ENCODE results near the gene DGKB. TPM values are rescaled to one million over a fixed set of nuclear protein-coding genes. Genes with fewer than 3 reads are reported as not detected.

The DGKB gene
- total RNA-seq, 1 experiment from 2014 or later: 0.48 TPM

DNA sequence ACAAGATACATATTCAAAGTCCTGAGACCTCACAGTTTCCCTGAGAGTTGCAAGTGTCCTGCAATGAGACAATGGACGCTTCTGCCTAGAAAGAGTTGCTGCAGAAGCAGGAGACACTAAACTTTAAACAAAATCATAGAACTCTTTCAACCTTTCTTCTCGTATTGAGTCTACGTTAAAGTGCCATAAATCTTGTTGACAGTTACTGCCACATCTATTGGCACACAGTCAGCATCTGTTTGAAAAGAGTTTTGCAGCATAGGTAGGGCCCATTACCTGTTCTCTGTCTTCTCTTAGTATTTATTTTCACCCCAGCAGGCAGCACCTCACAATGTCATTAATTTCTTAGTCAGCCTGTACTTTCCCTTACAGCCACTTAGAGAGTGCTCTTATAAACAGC lies 577.8 kb downstream of the DGKB start:
- intact Hi-C loops (cut with micrococcal nuclease; ENCODE audit: unreplicated experiment): no loop called here
- Histone ChIP-seq H3K4me3 (no peak overlapping the region), H3K36me3 (ENCODE audit: low read depth) (no peaks in the 10 kb centered on the region), H2AFZ (no peak overlapping the region), H3K27ac (no peak overlapping the region), H4K20me1 (ENCODE audit: insufficient read depth) (no peaks in the 10 kb centered on the region), H3K79me2 (ENCODE audit: low read depth) (no peaks in the 10 kb centered on the region), H3K4me2 (no peak overlapping the region), H3K9me3 (ENCODE audit: insufficient read depth, low read depth) (no peaks in the 10 kb centered on the region), H3K4me1 (replicated peaks; ENCODE audit: insufficient read depth) (no peaks in the 10 kb centered on the region), H3F3A (ENCODE audit: insufficient read depth, low read depth) (no peaks in the 10 kb centered on the region), H3K27me3 (ENCODE audit: insufficient read depth, low read depth) (no peaks in the 10 kb centered on the region), H3K9me2 (ENCODE audit: insufficient read depth) (no peaks in the 10 kb centered on the region)
- ChIA-PET POLR2A (ENCODE audit: unreplicated experiment) (no interaction called here), CTCF (no interaction called here)
- no peak for TF ChIP-seq EZH2 (IDR thresholded peaks at IDR 0.05; ENCODE audit: low read depth)
- no peak for TF ChIP-seq CTCF (conservative IDR thresholded peaks at IDR 0.05)
- no TSS peak for BruUV-seq (replicated peaks)
- no peak for DNase-seq

GRCh38 chr7:14322724-14323123 lies 579.8 kb downstream of the DGKB start:
- no peak overlapping the region for H3K4me2 ChIP-seq
- no peaks in the 10 kb centered on the region for H3K9me2 ChIP-seq (ENCODE audit: insufficient read depth)
- no peaks in the 10 kb centered on the region for H3K27me3 ChIP-seq (ENCODE audit: insufficient read depth, low read depth)
- TF ChIP-seq CTCF (conservative IDR thresholded peaks at IDR 0.05) (no peak), EZH2 (IDR thresholded peaks at IDR 0.05; ENCODE audit: low read depth) (no peak)
- POLR2A ChIA-PET (ENCODE audit: unreplicated experiment): no interaction called here
- no peaks in the 10 kb centered on the region for H4K20me1 ChIP-seq (ENCODE audit: insufficient read depth)
- DNase-seq: no peak
- BruUV-seq (replicated peaks): no TSS peak
- CTCF ChIA-PET: no interaction called here
- no peak overlapping the region for H3K4me3 ChIP-seq
- no peak overlapping the region for H3K27ac ChIP-seq
- no peak overlapping the region for H2AFZ ChIP-seq
- intact Hi-C loops (cut with micrococcal nuclease; ENCODE audit: unreplicated experiment): loop anchor here (1.0 kb wide), 1 partner anchor 31 kb away; no protein-coding TSS in a partner anchor
- no peaks in the 10 kb centered on the region for H3K4me1 ChIP-seq (replicated peaks; ENCODE audit: insufficient read depth)
- H3K36me3 ChIP-seq (ENCODE audit: low read depth): no peaks in the 10 kb centered on the region
- no peaks in the 10 kb centered on the region for H3K9me3 ChIP-seq (ENCODE audit: insufficient read depth, low read depth)
- no peaks in the 10 kb centered on the region for H3F3A ChIP-seq (ENCODE audit: insufficient read depth, low read depth)
- no peaks in the 10 kb centered on the region for H3K79me2 ChIP-seq (ENCODE audit: low read depth)

DNA sequence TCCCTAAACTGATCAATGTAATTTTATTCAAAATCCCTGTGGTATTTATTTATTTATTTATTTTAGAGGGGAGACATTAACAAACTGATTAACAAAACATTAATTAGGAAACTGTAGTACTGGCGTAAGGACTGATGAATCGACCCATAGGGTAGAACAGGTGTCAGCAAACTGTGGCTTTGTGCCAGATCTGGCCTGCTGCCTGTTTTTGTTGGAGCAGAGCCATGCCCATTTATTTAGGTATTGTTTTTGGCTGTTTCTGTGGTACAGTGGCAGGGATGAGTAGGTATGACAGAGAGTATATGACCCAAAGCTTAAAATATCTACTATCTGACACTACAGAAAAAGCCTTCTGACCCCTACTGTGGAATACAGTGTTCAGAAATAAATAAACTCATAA lies 580.6 kb downstream of the DGKB start:
- Histone ChIP-seq H3K4me2 (no peak overlapping the region), H3K27ac (no peak overlapping the region), H3K79me2 (ENCODE audit: low read depth) (no peaks in the 10 kb centered on the region), H3F3A (ENCODE audit: insufficient read depth, low read depth) (no peaks in the 10 kb centered on the region), H3K36me3 (ENCODE audit: low read depth) (no peaks in the 10 kb centered on the region), H3K9me3 (ENCODE audit: insufficient read depth, low read depth) (no peaks in the 10 kb centered on the region), H3K27me3 (ENCODE audit: insufficient read depth, low read depth) (no peaks in the 10 kb centered on the region), H3K4me3 (no peak overlapping the region), H2AFZ (no peak overlapping the region), H3K4me1 (replicated peaks; ENCODE audit: insufficient read depth) (no peaks in the 10 kb centered on the region), H3K9me2 (ENCODE audit: insufficient read depth) (no peaks in the 10 kb centered on the region), H4K20me1 (ENCODE audit: insufficient read depth) (no peaks in the 10 kb centered on the region)
- no peak for DNase-seq
- intact Hi-C loops (cut with micrococcal nuclease; ENCODE audit: unreplicated experiment): loop anchor here (1.0 kb wide), 1 partner anchor 31 kb away; no protein-coding TSS in a partner anchor
- POLR2A ChIA-PET (ENCODE audit: unreplicated experiment): no interaction called here
- CTCF ChIA-PET: no interaction called here
- no peak for TF ChIP-seq EZH2 (IDR thresholded peaks at IDR 0.05; ENCODE audit: low read depth)
- TF ChIP-seq CTCF (conservative IDR thresholded peaks at IDR 0.05): no peak
- BruUV-seq (replicated peaks): no TSS peak

All from PC-9 (cell line).